Measurements from ENCODE around the gene HOXD12. TPM values are rescaled to one million over a fixed set of nuclear protein-coding genes. Genes with fewer than 3 reads are reported as not detected.

Gene HOXD12
- total RNA-seq, 2 donors from 2014 or later = not detected

DNA sequence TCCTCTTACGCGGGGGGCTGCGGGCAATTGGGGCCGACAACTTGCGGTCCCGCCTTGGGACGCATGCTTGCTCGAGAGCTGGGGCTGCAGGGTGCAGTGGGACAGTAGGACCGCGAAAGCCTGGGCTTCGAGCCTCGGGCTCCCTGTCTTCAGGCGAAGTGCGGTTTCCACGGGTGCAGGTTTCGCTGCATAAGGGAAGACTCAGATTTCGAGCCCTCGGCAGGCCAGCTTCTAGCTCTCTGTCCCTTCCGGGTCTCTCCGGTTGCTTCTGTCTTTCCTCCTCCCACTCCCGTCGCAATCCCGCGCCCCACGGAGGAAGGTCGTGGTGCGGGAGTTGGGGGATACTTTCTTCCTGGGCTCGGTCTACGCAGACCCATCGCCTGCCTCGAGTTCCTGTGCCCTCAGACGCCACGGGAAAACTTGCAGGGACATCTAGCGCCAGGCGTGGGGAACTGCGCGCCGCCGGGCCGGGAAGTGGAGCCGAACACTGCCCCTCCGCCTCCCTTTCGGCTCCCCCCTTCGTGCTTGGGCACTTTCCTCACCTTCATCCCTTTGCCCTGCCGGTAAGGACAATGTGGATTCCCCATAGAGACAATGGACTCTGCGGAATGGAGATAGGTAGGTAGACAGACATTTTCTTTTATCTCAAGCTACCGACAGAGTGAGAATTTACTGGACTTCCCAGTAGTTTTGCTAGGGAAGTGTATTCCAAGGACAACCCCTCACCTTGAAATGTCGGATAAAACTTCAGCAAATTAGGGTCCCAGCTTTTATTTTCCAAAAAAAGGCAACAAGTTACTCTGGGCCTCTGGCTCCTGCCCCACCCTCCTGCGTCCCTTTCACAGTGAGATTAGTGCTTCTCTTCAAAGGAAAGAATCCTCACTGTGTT lies 11.3 kb upstream of the HOXD12 start:
- H3K4me1 ChIP-seq (ENCODE audit: control insufficient read depth in 1 of 2, low read depth in 2 of 2) = peaks cover 6 to 17% of the 10 kb centered on the region in 2 donors
- H3K36me3 ChIP-seq = no peaks in the 10 kb centered on the region
- H3K9me3 ChIP-seq = no peaks in the 10 kb centered on the region
- no peak for ATAC-seq (ENCODE audit: insufficient number of reproducible peaks, low FRiP score, low read depth)
- TF ChIP-seq, protein P1, sequence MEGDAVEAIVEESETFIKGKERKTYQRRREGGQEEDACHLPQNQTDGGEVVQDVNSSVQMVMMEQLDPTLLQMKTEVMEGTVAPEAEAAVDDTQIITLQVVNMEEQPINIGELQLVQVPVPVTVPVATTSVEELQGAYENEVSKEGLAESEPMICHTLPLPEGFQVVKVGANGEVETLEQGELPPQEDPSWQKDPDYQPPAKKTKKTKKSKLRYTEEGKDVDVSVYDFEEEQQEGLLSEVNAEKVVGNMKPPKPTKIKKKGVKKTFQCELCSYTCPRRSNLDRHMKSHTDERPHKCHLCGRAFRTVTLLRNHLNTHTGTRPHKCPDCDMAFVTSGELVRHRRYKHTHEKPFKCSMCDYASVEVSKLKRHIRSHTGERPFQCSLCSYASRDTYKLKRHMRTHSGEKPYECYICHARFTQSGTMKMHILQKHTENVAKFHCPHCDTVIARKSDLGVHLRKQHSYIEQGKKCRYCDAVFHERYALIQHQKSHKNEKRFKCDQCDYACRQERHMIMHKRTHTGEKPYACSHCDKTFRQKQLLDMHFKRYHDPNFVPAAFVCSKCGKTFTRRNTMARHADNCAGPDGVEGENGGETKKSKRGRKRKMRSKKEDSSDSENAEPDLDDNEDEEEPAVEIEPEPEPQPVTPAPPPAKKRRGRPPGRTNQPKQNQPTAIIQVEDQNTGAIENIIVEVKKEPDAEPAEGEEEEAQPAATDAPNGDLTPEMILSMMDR (IDR thresholded peaks at IDR 0.05) = peak; percentile 77
- no peak for DNase-seq (ENCODE audit: low spot score)
- H3K27me3 ChIP-seq (replicated peaks; ENCODE audit: insufficient read depth) = peaks cover 60% of the 10 kb centered on the region
- H3K27ac ChIP-seq = no peak overlapping the region
- H3K4me3 ChIP-seq = peak overlapping the region; percentile 53

DNA sequence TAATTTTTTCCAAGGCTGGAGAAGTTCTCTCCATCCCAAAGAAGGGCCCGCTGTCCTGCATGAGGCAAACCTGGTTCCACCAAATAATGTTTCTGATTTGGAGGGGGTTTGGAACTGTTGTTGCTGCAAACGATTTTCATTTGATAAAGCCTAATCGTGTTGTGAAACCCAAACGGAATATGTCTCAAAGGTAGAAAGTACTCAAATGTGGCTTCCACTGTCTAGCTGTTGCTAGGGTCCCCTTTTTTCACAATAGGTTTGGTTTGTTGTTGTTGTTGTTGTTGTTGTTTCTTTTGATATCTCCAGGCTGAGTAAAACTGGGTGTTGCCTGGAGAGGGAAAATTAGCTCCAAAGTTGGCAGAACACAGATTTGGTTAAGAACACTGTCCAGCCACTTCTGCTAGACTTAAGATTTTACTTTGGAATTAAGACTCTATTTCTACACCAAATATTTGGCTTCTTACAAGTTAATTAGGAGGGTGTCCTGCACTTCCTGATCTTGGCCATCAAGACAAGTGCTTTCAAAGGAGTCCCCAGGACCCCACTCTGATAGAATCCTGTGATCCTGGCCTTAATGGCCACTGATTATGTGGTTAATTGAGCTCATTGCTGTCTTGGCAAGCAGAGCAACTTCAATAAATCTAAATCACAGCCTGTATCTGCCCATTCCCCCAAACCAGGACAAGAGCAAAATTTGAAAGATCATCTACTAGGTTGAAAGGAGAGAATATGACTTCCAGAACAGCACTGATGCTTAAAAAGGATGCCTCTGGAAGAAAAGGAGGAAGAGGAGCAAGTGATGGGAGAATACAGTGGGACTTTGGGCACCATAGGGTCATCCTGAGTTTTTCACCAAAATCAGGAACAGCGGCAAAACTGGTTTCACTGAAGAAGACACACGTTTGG lies 10.4 kb upstream of the HOXD12 start:
- Histone ChIP-seq H3K27me3 (replicated peaks; ENCODE audit: insufficient read depth) (peaks cover 60% of the 10 kb centered on the region), H3K9me3 (no peaks in the 10 kb centered on the region), H3K36me3 (no peaks in the 10 kb centered on the region), H3K27ac (no peak overlapping the region), H3K4me1 (ENCODE audit: control insufficient read depth in 1 of 2, low read depth in 2 of 2) (peaks cover 7 to 20% of the 10 kb centered on the region in 2 donors), H3K4me3 (no peak overlapping the region)
- TF ChIP-seq, protein P1 (IDR thresholded peaks at IDR 0.05) = no peak
- DNase-seq (ENCODE audit: low spot score) (no peak), ATAC-seq (ENCODE audit: insufficient number of reproducible peaks, low FRiP score, low read depth) (no peak)

DNA sequence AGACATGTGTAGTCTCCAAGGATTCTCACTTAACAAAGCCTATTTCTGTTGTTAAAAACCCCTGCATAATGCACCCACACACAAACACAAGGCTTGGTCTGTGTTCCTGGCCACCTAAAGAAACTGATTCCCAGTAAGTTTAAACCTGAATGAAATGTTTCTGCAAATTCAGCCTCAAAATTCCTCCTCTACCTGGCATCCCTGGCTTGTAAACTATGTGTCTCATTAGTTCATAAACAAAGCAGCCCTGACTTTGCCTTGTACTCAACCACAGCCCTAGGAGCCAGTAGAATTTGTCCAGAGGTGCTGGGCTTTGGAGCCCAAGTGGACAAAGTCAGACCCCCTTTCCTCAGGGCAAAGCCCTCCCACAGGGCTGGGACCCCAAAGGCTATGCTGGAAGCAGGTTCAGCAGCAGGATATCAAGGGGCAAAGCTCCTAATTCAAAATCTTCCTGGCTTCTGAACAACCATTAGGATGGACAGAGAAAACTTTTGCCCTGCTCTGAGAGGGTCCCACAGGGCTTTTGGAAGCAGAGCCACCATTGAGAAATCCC lies 9.7 kb upstream of the HOXD12 start:
- no peaks in the 10 kb centered on the region for H3K36me3 ChIP-seq
- TF ChIP-seq, protein P1 (IDR thresholded peaks at IDR 0.05) = no peak
- H3K4me1 ChIP-seq (ENCODE audit: control insufficient read depth in 1 of 2, low read depth in 2 of 2) = peaks cover 7 to 20% of the 10 kb centered on the region in 2 donors
- no peak overlapping the region for H3K4me3 ChIP-seq
- H3K27me3 ChIP-seq (replicated peaks; ENCODE audit: insufficient read depth) = peaks cover 65% of the 10 kb centered on the region
- ATAC-seq (ENCODE audit: insufficient number of reproducible peaks, low FRiP score, low read depth) = no peak
- no peak for DNase-seq (ENCODE audit: low spot score)
- no peaks in the 10 kb centered on the region for H3K9me3 ChIP-seq
- H3K27ac ChIP-seq = no peak overlapping the region

DNA sequence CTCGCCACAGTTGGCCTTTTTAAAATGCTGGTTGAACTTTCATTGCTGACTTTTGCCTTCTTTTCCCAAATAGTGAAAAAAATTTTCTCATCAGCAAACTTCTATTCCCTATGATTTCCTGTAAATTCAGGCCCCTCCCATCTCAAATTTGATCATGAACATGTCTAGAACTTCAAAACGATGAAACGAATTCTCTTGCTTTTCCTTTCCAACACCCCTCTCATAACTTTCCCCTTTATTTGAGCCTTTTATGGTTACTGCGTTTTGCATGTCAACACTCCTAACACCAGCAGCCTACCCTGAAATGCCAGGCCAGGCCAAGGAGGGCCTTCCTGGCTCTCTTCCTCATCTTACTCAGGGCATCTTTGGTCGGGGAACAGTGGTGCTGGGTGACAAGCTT lies 8.7 kb upstream of the HOXD12 start:
- Histone ChIP-seq H3K4me1 (ENCODE audit: control insufficient read depth in 1 of 2, low read depth in 2 of 2) (peaks cover 6 to 20% of the 10 kb centered on the region in 2 donors), H3K27me3 (replicated peaks; ENCODE audit: insufficient read depth) (peaks cover 69% of the 10 kb centered on the region), H3K4me3 (no peak overlapping the region), H3K9me3 (no peaks in the 10 kb centered on the region), H3K27ac (no peak overlapping the region), H3K36me3 (no peaks in the 10 kb centered on the region)
- no peak for DNase-seq (ENCODE audit: low spot score)
- no peak for ATAC-seq (ENCODE audit: insufficient number of reproducible peaks, low FRiP score, low read depth)
- TF ChIP-seq, protein P1 (IDR thresholded peaks at IDR 0.05) = no peak
